Activated T-helper 1 cell treated with anti-CD3 and anti-CD28 coated beads, Interleukin-12 subunit alpha, Interleukin-12 subunit beta, Interleukin-2, Interleukin-4 antibody, amounts not matched to agents 30 ng/mL and 10 ng/mL and 1 ng/mL, durations not matched to agents 14 hours and 24 hours and 36 hours (primary cell): ENCODE data around the gene KRTAP10-8. TPM values are rescaled to one million over a fixed set of nuclear protein-coding genes. Genes with fewer than 3 reads are reported as not detected.
"Not testable (repeated sequence)": the region's sequence is repeated elsewhere in the genome, so short reads cannot be mapped to it uniquely, and the experiment has no call there.

Experiments
- DNase-seq: peaks from one replicate; pipeline ENCODE4 v3.0.0; 2021; ENCODE audit warnings: low spot score
- H3K27ac Mint-ChIP-seq: one replicate; pipeline ENCODE4 v1.8.0; 2021; ENCODE audit warnings: mild to moderate bottlenecking, mixed read lengths
- H3K27me3 Mint-ChIP-seq: one replicate; pipeline ENCODE4 v1.8.0; 2022; ENCODE audit warnings: mild to moderate bottlenecking, moderate library complexity, mixed read lengths; ENCODE audit not compliant: insufficient read depth
- H3K36me3 Mint-ChIP-seq: one replicate; pipeline ENCODE4 v1.8.0; 2021; ENCODE audit warnings: low read depth, mixed read lengths
- H3K4me1 Mint-ChIP-seq: one replicate; pipeline ENCODE4 v1.8.0; 2021; ENCODE audit warnings: low read depth, mixed read lengths
- H3K4me3 Mint-ChIP-seq: one replicate; pipeline ENCODE4 v1.8.0; 2021; ENCODE audit warnings: mild to moderate bottlenecking, moderate library complexity, mixed read lengths
- H3K9me3 Mint-ChIP-seq: one replicate; pipeline ENCODE4 v1.8.0; 2021; ENCODE audit warnings: mixed read lengths
- intact Hi-C: fragments of 100-400 bp; cut with micrococcal nuclease; formaldehyde crosslinking; loops from one replicate; pipeline ENCODE4 v1.15.1; 2024
- total RNA-seq: library from RNA; stranded (reverse); gene quantifications from 2 replicates; pipeline ENCODE4 v1.2.3, GENCODE V29; 2022

The KRTAP10-8 gene
- total RNA-seq, 1 donor from 2014 or later = not detected

DNA sequence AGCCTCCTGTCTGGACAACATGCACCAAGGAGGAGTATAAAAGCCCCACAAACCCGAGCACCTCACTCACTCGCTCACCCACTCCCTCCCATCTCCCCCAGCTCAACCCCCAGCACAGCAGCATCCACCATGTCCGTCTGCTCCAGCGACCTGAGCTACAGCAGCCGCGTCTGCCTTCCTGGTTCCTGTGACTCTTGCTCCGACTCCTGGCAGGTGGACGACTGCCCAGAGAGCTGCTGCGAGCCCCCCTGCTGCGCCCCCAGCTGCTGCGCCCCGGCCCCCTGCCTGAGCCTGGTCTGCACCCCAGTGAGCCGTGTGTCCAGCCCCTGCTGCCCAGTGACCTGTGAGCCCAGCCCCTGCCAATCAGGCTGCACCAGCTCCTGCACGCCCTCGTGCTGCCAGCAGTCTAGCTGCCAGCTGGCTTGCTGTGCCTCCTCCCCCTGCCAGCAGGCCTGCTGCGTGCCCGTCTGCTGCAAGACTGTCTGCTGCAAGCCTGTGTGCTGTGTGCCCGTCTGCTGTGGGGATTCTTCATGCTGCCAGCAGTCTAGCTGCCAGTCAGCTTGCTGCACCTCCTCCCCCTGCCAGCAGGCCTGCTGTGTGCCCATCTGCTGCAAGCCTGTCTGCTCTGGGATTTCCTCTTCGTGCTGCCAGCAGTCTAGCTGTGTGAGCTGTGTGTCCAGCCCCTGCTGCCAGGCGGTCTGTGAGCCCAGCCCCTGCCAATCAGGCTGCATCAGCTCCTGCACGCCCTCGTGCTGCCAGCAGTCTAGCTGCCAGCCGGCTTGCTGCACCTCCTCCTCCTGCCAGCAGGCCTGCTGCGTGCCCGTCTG is 38.0 kb upstream of the KRTAP10-8 start, which contains the start of gene KRTAP10-4:
Gene KRTAP10-4, plus strand, starts transcription at position 100 of the 827 bp plus-strand sequence. Its CDS starts 30 bp downstream, at position 130.
- H3K4me3 Mint-ChIP-seq, H3K27me3 Mint-ChIP-seq, H3K36me3 Mint-ChIP-seq, H3K27ac Mint-ChIP-seq, DNase-seq, H3K4me1 Mint-ChIP-seq: not testable (repeated sequence)
- intact Hi-C loops = loop anchor here (2.0 kb wide), 1 partner anchor 27 kb away; the partner anchor contains the start of gene KRTAP10-7
- peaks cover 29% of the 10 kb centered on the region for H3K9me3 Mint-ChIP-seq

DNA sequence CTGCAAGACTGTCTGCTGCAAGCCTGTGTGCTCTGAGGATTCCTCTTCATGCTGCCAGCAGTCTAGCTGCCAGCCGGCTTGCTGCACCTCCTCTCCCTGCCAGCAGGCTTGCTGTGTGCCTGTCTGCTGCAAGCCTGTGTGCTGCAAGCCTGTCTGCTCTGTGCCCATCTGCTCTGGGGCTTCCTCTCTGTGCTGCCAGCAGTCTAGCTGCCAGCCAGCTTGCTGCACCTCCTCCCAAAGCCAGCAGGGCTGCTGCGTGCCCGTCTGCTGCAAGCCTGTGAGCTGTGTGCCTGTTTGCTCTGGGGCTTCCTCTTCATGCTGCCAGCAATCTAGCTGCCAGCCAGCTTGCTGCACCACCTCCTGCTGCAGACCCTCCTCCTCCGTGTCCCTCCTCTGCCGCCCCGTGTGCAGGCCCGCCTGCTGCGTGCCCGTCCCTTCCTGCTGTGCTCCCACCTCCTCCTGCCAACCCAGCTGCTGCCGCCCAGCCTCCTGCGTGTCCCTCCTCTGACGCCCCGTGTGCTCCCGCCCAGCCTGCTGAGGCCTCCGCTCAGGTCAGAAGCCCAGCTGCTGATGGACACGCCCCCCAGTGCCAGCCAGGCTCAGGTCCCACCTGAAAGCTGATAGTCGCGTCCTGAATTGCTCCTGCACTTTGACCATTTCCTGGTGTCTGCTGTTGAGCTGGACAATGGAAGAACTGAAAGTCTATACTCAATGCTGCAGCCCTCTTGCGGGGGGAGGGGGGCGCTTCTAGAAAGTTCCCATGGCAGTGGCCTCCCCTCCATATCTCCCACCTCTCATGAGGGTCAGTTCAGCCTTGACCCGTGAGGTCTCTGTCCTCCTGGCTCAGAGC is 37.2 kb upstream of the KRTAP10-8 start:
- Mint-ChIP-seq H3K4me1 (no peaks in the 10 kb centered on the region), H3K4me3 (no peak overlapping the region), H3K36me3 (no peaks in the 10 kb centered on the region), H3K9me3 (peaks cover 36% of the 10 kb centered on the region), H3K27me3 (peaks cover 4% of the 10 kb centered on the region), H3K27ac (no peak overlapping the region)
- intact Hi-C loops = no loop called here
- no peak for DNase-seq

DNA sequence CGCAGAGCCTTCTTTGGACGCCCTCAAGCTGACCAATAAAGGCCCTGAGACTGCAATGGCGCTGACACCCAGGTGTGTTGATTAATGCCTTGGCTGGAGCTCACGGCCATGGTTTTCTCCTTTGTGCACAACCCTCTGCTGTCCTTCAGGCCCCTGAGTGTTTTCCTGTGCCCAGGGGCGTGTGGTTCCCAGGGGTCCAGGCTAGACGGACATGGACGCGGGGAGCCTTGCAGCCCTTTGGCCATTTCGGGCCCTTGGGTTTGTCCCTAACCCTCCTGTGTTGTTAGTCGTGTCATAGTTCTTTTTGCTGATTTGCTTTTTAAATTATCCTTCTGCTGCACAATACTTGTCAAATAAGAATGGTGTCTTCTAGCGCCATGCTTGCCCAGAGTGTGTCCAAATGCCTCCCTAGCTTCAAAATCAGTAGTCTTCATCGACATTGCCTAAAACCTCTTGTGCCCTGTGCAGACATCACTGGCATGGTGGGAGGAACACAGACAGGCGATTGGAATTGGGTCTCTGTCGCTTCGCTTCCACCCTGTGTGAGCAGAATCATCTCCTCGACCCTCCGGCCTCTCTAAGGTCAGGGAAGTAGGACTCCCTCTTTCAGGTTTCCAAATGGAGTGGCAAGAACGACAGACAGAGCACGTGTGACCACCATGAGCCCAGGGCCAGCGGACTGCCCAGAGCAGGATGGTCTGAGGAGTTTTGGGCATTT is 36.4 kb upstream of the KRTAP10-8 start:
- H3K27ac Mint-ChIP-seq = no peak overlapping the region
- H3K9me3 Mint-ChIP-seq = peaks cover 41% of the 10 kb centered on the region
- no peak for DNase-seq
- no peak overlapping the region for H3K4me3 Mint-ChIP-seq
- H3K27me3 Mint-ChIP-seq = peaks cover 4% of the 10 kb centered on the region
- intact Hi-C loops = no loop called here
- no peaks in the 10 kb centered on the region for H3K4me1 Mint-ChIP-seq
- H3K36me3 Mint-ChIP-seq = no peaks in the 10 kb centered on the region

DNA sequence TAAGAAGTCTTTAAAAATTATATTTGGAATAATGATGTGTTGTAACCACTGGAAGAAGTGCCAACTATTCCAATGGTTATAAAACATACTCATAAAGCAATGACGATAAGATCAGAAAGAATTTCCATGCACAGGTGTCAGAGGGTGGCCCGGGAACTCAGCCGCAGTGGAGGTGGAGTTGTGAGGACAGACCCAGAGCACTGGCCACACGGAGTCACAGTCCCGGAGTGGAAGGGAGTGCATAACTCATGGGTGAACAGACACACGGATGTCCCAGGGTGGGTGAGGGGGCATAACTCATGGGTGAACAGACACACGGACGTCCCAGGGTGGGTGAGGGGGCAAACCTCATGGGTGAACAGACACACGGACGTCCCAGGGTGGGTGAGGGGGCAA is 35.9 kb upstream of the KRTAP10-8 start:
- no peaks in the 10 kb centered on the region for H3K36me3 Mint-ChIP-seq
- peaks cover 46% of the 10 kb centered on the region for H3K9me3 Mint-ChIP-seq
- H3K27me3 Mint-ChIP-seq = peaks cover 4% of the 10 kb centered on the region

DNA sequence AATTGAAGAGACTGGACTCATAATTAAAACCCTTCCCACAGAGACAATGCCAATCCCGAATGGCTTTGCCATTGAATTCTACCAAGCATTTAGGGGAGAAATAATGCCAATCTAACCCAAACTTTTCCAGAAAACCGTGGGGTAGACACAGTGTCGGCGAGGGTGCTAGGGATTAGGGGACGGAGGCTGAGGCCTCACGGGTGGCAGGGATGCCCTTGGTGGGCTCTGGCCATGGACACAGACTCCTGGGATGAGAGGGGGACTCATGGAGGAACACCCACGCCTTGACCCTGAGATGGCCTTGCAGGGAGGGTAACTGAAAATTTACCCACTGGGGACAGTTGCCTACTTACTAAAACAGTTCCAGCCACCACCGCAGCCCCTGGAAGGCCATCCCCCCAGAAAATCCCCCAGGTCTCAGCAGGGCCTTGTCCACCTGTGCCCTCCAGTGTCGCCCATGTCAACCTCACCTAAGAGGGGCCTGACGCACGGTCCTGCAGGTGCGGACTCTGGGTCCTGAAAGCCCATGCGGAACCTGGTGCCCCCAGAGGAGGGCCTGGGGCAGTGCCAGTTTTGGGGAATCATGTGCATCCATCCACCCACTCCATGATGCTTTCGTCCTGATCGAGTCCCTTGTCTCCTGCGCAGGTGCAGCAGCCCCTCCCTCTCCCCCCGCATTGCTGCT is 33.4 kb upstream of the KRTAP10-8 start:
- intact Hi-C loops = no loop called here
- H3K4me3 Mint-ChIP-seq = no peak overlapping the region
- H3K27ac Mint-ChIP-seq = no peak overlapping the region
- peaks cover 52% of the 10 kb centered on the region for H3K9me3 Mint-ChIP-seq
- peaks cover 7% of the 10 kb centered on the region for H3K27me3 Mint-ChIP-seq
- peaks cover 4% of the 10 kb centered on the region for H3K4me1 Mint-ChIP-seq
- no peaks in the 10 kb centered on the region for H3K36me3 Mint-ChIP-seq
- no peak for DNase-seq

More for the DNA sequence above, 35.9 kb upstream of the KRTAP10-8 start:
- Mint-ChIP-seq H3K4me1 (no peaks in the 10 kb centered on the region), H3K4me3 (no peak overlapping the region), H3K27ac (no peak overlapping the region)
- intact Hi-C loops = no loop called here
- DNase-seq = no peak

DNA sequence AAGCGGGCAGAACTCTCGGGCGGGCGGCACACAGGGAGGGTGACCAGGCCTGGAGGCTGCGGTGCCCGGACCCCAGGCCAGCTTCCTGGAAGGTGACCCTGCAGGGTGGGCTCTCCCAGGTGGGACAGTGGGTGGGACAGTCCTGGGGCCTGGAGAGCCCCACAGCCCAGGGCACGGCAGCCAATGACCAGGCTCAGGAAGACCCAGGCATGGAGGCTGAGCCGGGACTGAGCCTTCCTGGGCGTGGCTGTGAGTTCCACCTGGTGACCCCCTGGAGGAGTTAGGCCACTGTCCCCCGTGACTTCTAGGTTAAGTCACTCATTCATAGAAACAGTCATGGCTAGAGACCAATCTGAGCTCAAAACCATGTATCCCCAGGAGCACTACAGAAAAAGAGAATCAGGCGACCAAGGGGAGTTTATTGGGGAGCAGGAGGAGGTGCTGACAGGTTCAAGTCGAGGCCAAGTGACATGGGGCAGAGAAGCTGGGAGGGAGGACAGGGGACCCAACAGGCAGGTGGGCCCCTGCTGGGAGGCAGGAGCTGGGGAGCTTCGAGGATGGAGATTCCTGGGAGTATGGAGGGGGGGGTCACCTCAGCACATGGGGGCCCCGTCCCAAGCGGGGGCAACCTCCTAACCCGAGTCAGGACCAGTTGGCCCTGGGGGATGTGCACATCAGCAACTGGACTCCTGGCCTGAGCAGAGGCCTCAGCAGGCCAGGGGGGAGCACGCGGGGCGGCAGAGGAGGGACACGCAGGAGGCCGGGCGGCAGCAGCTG is 32.6 kb upstream of the KRTAP10-8 start:
- Mint-ChIP-seq H3K4me1 (peaks cover 12% of the 10 kb centered on the region), H3K4me3 (no peak overlapping the region), H3K36me3 (no peaks in the 10 kb centered on the region), H3K9me3 (peaks cover 52% of the 10 kb centered on the region), H3K27ac (no peak overlapping the region), H3K27me3 (peaks cover 7% of the 10 kb centered on the region)
- intact Hi-C loops = no loop called here
- DNase-seq = no peak

DNA sequence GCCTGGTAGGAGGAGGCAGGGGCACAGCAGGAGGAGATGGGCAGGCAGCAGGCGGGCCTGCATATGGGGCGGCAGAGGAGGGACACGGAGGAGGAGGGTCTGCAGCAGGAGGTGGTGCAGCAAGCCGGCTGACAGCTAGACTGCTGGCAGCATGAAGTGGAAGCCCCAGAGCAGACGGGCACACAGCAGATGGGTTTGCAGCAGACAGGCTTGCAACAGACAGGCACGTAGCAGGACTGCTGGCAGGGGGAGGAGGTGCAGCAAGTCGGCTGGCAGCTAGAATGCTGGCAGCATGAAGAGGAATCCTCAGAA is 32.1 kb upstream of the KRTAP10-8 start:
- no peak for DNase-seq
- intact Hi-C loops = loop anchor here (10.0 kb wide), 1 partner anchor 135 kb away; the partner anchor contains the start of gene TSPEAR
- Mint-ChIP-seq H3K9me3 (peaks cover 52% of the 10 kb centered on the region), H3K36me3 (peaks cover 1% of the 10 kb centered on the region), H3K27me3 (peaks cover 10% of the 10 kb centered on the region), H3K4me1 (peaks cover 16% of the 10 kb centered on the region), H3K4me3 (no peak overlapping the region), H3K27ac (no peak overlapping the region)

DNA sequence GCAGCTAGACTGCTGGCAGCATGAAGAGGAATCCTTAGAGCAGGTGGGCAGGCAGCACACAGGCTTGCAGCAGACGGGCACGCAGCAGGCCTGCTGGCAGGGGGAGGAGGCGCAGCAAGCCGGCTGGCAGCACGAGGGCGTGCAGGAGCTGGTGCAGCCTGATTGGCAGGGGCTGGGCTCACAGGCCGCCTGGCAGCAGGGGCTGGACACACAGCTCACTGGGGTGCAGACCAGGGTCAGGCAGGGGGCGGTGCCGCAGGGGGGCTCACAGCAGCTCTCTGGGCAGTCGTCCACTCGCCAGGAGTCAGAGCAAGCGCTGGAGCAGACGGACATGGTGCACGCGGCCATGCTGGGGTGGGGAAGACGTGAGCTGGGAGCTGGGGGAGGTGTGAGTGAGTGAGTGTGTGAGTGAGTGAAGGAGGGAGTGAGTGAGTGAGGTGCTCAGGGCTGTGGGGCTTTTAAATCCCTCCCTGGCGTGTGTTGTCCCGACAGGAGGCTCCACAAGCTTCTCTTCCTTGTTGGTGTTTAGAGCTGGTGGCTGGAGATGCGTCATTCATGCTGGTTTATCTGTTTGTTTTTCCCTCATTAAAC is 31.6 kb upstream of the KRTAP10-8 start, which contains the start of gene KRTAP10-5:
Gene KRTAP10-5, minus strand, starts transcription at position 374 of the 591 bp plus-strand sequence. Its CDS starts 26 bp downstream, at position 348.
- intact Hi-C loops = loop anchor here (10.0 kb wide), 1 partner anchor 134 kb away; the partner anchor contains the start of gene TSPEAR
- Mint-ChIP-seq H3K4me1 (peaks cover 16% of the 10 kb centered on the region), H3K27me3 (peaks cover 13% of the 10 kb centered on the region), H3K9me3 (peaks cover 52% of the 10 kb centered on the region)
- H3K36me3 Mint-ChIP-seq, DNase-seq, H3K27ac Mint-ChIP-seq, H3K4me3 Mint-ChIP-seq: not testable (repeated sequence)

DNA sequence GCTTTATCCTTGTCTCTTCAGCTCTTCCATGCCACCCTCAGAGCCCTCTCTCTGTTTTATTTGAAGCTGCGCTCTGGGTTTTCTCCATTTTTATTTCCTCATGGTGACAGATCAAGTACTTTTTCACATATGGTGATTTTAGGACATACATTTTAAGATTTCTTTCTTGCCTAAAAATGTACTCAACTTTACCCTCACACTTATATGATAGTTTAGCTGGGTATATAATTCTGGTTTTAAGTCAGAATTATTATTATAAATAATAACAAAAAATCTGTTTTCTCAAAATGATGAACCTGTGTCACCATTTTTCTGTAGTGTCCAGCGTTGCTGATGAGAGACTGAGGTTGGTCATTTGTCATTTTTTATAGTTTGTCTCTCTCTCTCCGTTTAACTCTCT is 30.7 kb upstream of the KRTAP10-8 start:
- intact Hi-C loops = loop anchor here (10.0 kb wide), 1 partner anchor 134 kb away; the partner anchor contains the start of gene TSPEAR
- peaks cover 1% of the 10 kb centered on the region for H3K36me3 Mint-ChIP-seq

DNA sequence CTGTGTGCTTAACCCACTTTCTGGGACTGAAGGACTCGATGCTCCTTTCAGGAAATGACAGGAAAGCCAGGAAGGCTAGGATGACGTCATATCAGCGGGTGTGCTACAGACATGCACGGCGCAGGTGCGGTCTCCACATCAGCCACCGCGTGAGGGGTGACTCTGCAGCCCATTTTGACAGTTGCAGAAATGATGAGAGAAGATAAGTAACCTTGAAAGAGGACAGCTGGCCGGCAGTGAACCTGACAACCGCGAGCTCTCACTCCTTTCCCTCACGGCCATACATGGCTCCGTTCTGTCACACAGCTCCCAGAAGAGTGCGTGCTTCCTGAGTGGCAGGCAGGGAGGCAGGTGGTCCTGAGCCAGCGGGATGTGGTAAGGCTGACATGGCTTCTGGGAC is 29.8 kb upstream of the KRTAP10-8 start:
- H3K27me3 Mint-ChIP-seq = peaks cover 26% of the 10 kb centered on the region
- H3K27ac Mint-ChIP-seq = no peak overlapping the region
- no peak for DNase-seq
- intact Hi-C loops = loop anchor here (10.0 kb wide), 1 partner anchor 133 kb away; the partner anchor contains the start of gene TSPEAR
- H3K9me3 Mint-ChIP-seq = peaks cover 45% of the 10 kb centered on the region
- peaks cover 16% of the 10 kb centered on the region for H3K4me1 Mint-ChIP-seq
- H3K4me3 Mint-ChIP-seq = no peak overlapping the region
- H3K36me3 Mint-ChIP-seq = peaks cover 1% of the 10 kb centered on the region

More for the DNA sequence above, 30.7 kb upstream of the KRTAP10-8 start:
- Mint-ChIP-seq H3K27ac (no peak overlapping the region), H3K27me3 (peaks cover 17% of the 10 kb centered on the region), H3K4me3 (no peak overlapping the region), H3K4me1 (peaks cover 16% of the 10 kb centered on the region), H3K9me3 (peaks cover 47% of the 10 kb centered on the region)
- DNase-seq = no peak
